GM23338 (cell line): Measurements from ENCODE around the gene WDR44.

ENCODE experiments used
- EZH2 ChIP-seq: fragments of 200-600 bp; sonication (generic); IDR thresholded peaks from one replicate; pipeline ENCODE4 v1.8.0; 2017; ENCODE audit warnings: antibody characterized with exemption, mild to moderate bottlenecking, low read depth; ENCODE audit not compliant: unreplicated experiment
- EZH2phosphoT487 ChIP-seq: fragments of 200-600 bp; sonication (generic); IDR thresholded peaks from one replicate; pipeline ENCODE4 v1.8.1; 2018; ENCODE audit warnings: antibody characterized with exemption; ENCODE audit not compliant: unreplicated experiment
- POLR2AphosphoS5 ChIP-seq: IDR thresholded peaks from 2 replicates; pipeline ENCODE4 v1.6.1; 2016; ENCODE audit warnings: antibody characterized with exemption, low read depth
- TF ChIP-seq, protein P1 (sequence below), 2 experiments: fragments of 200-600 bp in 1 of 2; sonication (generic) in 1 of 2; conservative IDR thresholded peaks; 2 replicates each; pipeline versions ENCODE4 v1.5.1 to v1.6.1; 2016 to 2017; ENCODE audit warnings: antibody characterized with exemption in 2 of 2, low read depth in 2 of 2, mild to moderate bottlenecking in 2 of 2, moderate library complexity in 1 of 2
- TF ChIP-seq, protein P2 (sequence below): IDR thresholded peaks from 2 replicates; pipeline ENCODE4 v1.6.1; 2016; ENCODE audit warnings: antibody characterized with exemption

DNA sequence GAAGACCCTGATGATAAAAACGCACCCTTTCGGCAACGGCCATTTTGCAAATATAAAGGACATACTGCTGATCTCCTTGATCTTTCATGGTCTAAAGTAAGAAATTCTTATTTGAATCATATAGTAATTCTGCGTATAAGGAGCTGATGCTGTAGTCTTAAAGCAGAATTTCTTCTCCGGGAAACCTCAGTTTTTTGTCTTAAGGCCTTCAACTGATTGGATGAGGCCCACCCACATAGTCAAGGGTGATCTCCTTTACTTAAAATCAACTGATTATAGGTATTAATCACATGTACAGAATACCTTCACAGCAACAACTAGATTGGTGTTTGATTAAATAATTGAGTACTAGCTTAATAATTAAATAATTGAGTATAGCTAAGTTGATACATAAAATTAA lies 86.9 kb downstream of the WDR44 start:
- TF ChIP-seq, protein P1, sequence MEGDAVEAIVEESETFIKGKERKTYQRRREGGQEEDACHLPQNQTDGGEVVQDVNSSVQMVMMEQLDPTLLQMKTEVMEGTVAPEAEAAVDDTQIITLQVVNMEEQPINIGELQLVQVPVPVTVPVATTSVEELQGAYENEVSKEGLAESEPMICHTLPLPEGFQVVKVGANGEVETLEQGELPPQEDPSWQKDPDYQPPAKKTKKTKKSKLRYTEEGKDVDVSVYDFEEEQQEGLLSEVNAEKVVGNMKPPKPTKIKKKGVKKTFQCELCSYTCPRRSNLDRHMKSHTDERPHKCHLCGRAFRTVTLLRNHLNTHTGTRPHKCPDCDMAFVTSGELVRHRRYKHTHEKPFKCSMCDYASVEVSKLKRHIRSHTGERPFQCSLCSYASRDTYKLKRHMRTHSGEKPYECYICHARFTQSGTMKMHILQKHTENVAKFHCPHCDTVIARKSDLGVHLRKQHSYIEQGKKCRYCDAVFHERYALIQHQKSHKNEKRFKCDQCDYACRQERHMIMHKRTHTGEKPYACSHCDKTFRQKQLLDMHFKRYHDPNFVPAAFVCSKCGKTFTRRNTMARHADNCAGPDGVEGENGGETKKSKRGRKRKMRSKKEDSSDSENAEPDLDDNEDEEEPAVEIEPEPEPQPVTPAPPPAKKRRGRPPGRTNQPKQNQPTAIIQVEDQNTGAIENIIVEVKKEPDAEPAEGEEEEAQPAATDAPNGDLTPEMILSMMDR (conservative IDR thresholded peaks at IDR 0.05; ENCODE audit: low read depth in 2 of 2), result no peak
- TF ChIP-seq EZH2 (no peak), EZH2phosphoT487 (no peak), POLR2AphosphoS5 (no peak)
- TF ChIP-seq, protein P2, sequence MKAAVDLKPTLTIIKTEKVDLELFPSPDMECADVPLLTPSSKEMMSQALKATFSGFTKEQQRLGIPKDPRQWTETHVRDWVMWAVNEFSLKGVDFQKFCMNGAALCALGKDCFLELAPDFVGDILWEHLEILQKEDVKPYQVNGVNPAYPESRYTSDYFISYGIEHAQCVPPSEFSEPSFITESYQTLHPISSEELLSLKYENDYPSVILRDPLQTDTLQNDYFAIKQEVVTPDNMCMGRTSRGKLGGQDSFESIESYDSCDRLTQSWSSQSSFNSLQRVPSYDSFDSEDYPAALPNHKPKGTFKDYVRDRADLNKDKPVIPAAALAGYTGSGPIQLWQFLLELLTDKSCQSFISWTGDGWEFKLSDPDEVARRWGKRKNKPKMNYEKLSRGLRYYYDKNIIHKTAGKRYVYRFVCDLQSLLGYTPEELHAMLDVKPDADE, result no peak
